ENCODE results near the gene FAM9A.

- TF ChIP-seq CTCF (IDR thresholded peaks at IDR 0.05), result no peak
- no peak for TF ChIP-seq POLR2A (IDR thresholded peaks at IDR 0.05)
Measured at GRCh38 chrX:8841911-8842310, 40.7 kb upstream of the FAM9A start.

Data from Peyer's patch (tissue), 4 donors.